OCI-M2 (cell line): ENCODE data around the gene HECTD4.
"Not testable (repeated sequence)": the region's sequence is repeated elsewhere in the genome, so short reads cannot be mapped to it uniquely, and the experiment has no call there.

Experiments used
- DNase-seq: peaks from one replicate; lab custom pipeline; 2025; ENCODE audit not compliant: unreplicated experiment; lab: John Stamatoyannopoulos, UW

Gene HECTD4

GRCh38 chr12:112167031-112167461, 215.2 kb downstream of the HECTD4 start:
- no peak for DNase-seq

DNA sequence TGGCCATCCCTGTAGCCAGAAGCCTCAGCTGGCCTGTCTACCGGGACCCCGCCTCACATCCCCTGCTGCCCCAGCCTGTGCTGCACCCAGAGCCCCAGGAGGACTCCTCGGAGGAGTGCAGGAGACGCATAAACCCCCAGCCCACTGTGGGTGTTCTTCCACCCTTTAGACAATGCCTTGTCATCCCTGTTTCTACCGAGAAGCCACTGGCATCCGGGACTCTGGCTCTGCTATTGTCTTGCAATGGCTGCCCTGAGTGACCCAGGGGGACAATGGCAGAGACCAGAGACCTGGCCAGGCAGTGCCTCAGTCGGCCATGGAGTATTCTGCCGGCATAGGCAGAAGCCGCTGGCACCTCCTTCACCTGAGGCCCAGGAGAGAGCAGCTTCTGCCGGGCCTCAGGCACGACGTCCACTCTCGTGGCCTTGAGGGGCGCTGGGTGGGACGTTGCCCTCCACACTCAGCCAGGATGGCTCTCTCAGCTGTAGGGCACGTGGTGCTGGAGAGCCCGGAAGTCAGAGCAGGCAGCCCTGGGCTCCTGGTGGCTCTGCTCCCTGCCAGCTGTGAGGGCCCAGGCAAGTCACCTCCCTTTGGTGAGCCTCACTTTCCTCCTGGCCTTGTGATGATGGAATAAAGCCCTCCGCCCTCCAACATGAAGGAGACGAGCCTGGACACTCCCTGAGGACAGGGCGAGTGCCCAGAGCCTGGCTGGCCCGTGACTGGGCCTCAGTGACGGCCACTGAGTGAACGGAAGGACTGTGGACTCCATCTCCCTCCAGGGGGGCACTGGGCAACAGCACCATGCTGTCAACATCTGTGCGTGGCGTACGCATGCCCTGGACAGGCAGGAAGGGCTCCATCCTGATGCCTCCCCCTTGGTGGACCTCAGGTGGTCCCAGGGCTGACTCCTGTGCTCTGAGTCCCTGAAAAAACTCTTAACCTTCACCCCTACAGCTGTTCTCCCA, 215.9 kb downstream of the HECTD4 start:
- DNase-seq, result no peak

- no peak for DNase-seq
These were observed 216.6 kb downstream of the HECTD4 start for GRCh38 chr12:112165624-112166023.

GRCh38 chr12:112164011-112164660, 218.1 kb downstream of the HECTD4 start:
- no peak for DNase-seq

DNA sequence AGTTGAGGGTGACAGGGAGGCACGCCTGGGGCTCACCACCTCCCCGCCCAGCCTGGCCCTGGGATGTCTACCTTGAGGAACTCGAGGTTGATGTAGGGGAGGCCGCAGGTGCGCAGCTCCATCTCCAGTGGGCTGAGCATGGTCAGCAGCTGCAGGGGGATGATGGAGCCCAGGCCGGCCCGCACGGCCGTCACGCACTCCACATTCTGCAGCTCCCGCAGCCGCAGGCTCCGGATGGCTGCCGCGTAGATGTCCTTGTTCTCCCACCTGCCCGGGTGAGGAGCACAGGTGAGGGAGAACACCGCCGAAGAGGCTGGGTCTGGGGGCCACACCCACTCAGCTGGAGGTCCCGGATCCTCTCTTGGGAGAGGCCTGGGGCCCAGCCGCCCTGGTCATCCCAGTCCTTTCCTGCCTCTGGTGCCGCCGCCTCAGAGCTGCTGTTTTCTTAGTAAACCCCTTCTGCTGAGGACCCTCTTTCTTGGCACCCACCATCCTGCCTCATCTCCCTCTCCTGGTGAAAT, 218.7 kb downstream of the HECTD4 start:
- no peak for DNase-seq

DNA sequence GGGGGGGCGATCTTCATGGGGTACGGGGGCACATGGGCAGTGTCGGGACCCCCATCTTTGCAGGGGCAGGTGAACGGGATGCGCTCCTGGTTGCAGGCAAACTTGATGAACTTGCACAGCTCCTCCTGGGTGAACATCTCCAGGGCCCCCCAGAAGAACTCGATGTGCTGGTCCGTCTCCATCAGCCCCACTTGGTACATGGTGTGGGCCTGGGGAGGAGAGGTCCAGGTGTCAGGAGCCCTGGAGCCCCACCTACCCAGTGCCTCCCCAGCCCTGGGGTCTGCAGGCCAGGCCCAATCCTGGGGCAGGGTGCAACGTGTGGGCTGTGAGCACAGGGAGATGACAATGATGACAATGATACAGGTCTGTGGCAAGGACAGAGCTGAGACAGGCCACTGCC, 219.2 kb downstream of the HECTD4 start:
- DNase-seq, result no peak

DNA sequence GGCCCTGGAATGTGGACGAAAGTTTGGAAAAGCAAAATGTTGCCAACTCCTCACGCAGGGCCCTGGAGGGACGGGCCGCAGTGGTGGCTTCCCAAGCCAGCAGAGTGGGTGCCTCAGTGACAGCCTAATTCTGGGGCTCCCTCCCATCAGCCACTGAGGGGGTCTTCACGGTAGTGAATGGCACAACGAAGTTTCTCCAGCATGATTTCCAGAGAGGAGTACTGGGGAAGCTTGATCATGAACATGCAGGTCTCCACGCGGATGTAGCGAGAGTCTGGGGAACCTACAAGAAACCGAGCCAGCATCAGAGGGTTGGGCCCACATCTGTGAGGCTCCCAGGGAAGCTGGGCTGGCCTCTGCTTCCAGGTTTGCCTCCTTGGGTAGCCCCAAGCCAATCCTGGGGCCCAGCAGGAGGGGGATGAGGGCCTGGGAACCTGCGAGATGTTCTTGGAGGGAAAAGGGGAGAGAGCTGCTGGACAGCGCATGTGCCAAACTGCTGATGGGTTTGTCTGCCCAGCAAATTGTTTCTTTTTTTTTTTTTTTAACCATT, 219.9 kb downstream of the HECTD4 start:
- no peak for DNase-seq

- DNase-seq, result no peak
These were observed 220.5 kb downstream of the HECTD4 start for GRCh38 chr12:112161711-112162110.

- no peak for DNase-seq
These were observed 221.6 kb downstream of the HECTD4 start for GRCh38 chr12:112160611-112161010.

- DNase-seq, result no peak
These were observed 223.1 kb downstream of the HECTD4 start for GRCh38 chr12:112159146-112159541.

- DNase-seq, result not testable (repeated sequence)
These were observed 223.6 kb downstream of the HECTD4 start for GRCh38 chr12:112158461-112159145.

GRCh38 chr12:112153893-112154219, 228.4 kb downstream of the HECTD4 start:
- DNase-seq, result no peak

GRCh38 chr12:112153181-112153892, 228.9 kb downstream of the HECTD4 start:
- DNase-seq, result no peak

DNA sequence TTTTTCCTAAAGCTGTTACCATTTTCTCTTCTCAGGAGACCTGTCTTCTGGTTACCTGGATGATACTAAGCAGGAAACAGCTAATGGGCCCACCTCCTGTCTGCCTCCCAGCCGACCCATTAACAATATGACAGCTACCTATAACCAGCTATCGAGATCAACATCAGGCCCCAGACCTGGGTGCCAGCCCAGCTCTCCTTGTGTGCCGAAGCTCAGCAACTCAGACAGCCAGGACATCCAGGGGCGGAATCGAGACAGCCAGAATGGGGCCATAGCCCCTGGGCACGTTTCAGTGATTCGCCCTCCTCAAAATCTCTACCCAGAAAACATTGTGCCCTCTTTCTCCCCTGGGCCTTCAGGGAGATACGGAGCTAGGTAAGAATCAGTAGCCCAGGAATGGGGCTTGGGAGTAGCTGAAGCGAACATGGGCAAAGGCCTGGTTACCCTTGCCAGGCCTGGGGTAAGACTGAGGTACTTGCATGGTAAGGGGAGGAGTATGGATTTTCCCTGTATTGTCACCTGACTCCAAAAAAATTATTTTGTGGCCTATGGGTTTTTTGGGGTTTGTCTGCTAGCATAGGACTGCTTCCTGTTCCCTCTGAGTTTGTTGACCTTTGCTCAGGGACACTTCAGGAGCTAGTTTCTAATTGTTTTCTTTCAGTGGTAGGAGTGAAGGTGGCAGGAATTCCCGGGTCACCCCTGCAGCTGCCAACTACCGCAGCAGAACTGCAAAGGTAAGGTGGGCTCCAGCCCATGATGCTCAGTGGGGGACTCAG, 230.3 kb downstream of the HECTD4 start:
- no peak for DNase-seq

DNA sequence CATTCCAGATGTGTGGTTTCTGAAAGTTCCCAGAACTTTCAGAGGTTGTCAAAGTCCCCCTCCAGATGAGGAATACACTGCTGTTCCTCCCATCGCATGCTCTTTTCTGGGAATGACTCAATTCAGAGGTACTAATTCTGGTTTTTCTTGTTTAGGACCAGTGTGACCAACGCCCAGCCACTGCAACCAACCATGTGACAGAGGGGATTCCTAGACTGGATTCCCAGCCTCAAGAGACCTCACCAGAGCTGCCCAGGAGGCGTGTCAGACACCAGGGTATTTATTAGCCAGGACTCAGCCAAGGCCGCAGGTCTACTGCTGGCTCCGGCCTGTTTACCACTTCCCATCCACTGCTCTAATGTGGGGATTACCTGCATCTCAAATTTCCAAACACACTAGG, 232.6 kb downstream of the HECTD4 start:
- no peak for DNase-seq

GRCh38 chr12:112148031-112148513, 234.2 kb downstream of the HECTD4 start:
- DNase-seq, result no peak

GRCh38 chr12:112146123-112146522, 236.1 kb downstream of the HECTD4 start:
- no peak for DNase-seq

- no peak for DNase-seq
These were observed 241.5 kb downstream of the HECTD4 start for GRCh38 chr12:112140728-112141127.

DNA sequence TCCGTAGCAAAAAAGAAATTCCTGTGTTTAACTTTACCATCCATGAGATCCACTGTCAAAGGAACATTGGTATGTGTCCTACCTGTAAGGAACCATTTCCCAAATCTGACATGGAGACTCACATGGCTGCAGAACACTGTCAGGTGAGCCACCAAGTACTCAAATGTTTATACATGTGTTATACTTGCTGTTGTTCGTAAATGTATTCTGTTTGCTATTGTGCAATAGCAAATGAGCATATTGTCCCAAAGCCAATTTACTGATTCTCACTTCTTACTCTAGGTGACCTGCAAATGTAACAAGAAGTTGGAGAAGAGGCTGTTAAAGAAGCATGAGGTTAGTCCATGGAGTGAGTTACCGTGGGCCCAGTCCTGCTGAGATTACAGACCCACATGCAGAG, 247.5 kb downstream of the HECTD4 start:
- no peak for DNase-seq

GRCh38 chr12:112133418-112133817, 248.8 kb downstream of the HECTD4 start:
- DNase-seq, result no peak
